Fibroblast of lung (primary cell): ENCODE data around the gene KLK7.

Source experiments
- CTCF ChIP-seq, 2 donors: IDR thresholded peaks in 1 of 2; conservative IDR thresholded peaks in 1 of 2; 1 replicate in 1 of 2; 2 replicates in 1 of 2; pipeline ENCODE4 v1.5.1; 2011 to 2012; ENCODE audit warnings: low read length in 2 of 2, control low read depth in 1 of 2, inconsistent platforms in 1 of 2, low read depth in 1 of 2, mild to moderate bottlenecking in 1 of 2
- EZH2 ChIP-seq: IDR thresholded peaks from 2 replicates; pipeline ENCODE4 v1.5.1; 2012; ENCODE audit warnings: low read length, control low read depth, mild to moderate bottlenecking; ENCODE audit errors: missing control alignments

DNA sequence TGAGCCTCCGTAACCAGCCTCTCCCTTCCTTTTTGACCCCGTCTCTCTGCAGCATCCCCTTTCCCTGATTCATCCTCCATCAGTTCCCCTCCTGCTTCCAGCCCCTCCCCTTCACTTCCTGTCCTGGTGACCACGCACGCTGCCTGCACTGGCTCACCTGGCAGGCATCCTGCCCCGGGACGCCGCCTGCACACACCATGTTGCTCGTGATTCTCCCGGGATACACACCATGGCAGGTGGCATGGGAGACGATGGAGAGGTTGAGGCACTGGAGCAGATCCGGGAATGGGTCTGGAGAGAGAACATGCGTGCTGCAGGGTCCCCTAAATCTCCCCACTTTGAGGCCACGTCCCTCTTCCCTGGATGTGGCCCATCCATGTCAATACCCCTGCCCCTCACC lies 46.9 kb upstream of the KLK7 start:
- TF ChIP-seq CTCF (conservative IDR thresholded peaks at IDR 0.05 in 1 of 2, IDR thresholded peaks at IDR 0.05 in 1 of 2; ENCODE audit: low read depth in 1 of 2, low read length in 2 of 2) (no peak), EZH2 (no peak)
